Karpas-422 (cell line): Measurements from ENCODE around the gene ARHGEF1. TPM values are rescaled to one million over a fixed set of nuclear protein-coding genes. Genes with fewer than 3 reads are reported as not detected.

Experiments
- DNase-seq: peaks from one replicate; pipeline ENCODE4 v3.0.0-alpha.2; 2015
- H2AFZ ChIP-seq: fragments of 200-600 bp; sonication (generic); 2 replicates; pipeline ENCODE4 v1.6.1; 2014; ENCODE audit warnings: antibody characterized with exemption, low read length, mixed read lengths
- H3K27ac ChIP-seq: fragments of 200-600 bp; sonication (generic); 2 replicates; pipeline ENCODE4 v1.5.1; 2014; ENCODE audit warnings: mild to moderate bottlenecking, low read length, moderate library complexity
- H3K27me3 ChIP-seq: fragments of 200-600 bp; sonication (generic); 2 replicates; pipeline ENCODE4 v1.6.1; 2014; ENCODE audit warnings: low read length, mixed read lengths
- H3K36me3 ChIP-seq: fragments of 200-600 bp; sonication (generic); 2 replicates; pipeline ENCODE4 v1.6.1; 2014; ENCODE audit warnings: low read length, mixed read lengths; ENCODE audit not compliant: insufficient read depth
- H3K4me1 ChIP-seq: fragments of 200-600 bp; sonication (generic); 2 replicates; pipeline ENCODE4 v1.6.1; 2014; ENCODE audit warnings: mild to moderate bottlenecking, low read length, mixed read lengths
- H3K4me2 ChIP-seq: fragments of 200-600 bp; sonication (generic); 2 replicates; pipeline ENCODE4 v1.6.1; 2014; ENCODE audit warnings: low read length, low read depth, mild to moderate bottlenecking; ENCODE audit not compliant: poor library complexity, severe bottlenecking
- H3K4me3 ChIP-seq: fragments of 200-600 bp; sonication (generic); 2 replicates; pipeline ENCODE4 v1.5.1; 2014; ENCODE audit warnings: mild to moderate bottlenecking, antibody characterized with exemption, low read length, mixed read lengths
- H3K79me2 ChIP-seq: fragments of 200-600 bp; sonication (generic); 2 replicates; pipeline ENCODE4 v1.6.1; 2014; ENCODE audit warnings: mild to moderate bottlenecking, low read length, mixed read lengths
- H3K9ac ChIP-seq: fragments of 200-600 bp; sonication (generic); 2 replicates; pipeline ENCODE4 v1.6.0; 2014; ENCODE audit warnings: low read length
- H3K9me2 ChIP-seq: fragments of 200-600 bp; sonication (generic), shearing (Covaris generic); replicated peaks from 2 replicates; pipeline ENCODE4 v1.6.0; 2014; ENCODE audit warnings: mild to moderate bottlenecking, low read length, moderate library complexity; ENCODE audit not compliant: insufficient read depth
- H3K9me3 ChIP-seq: fragments of 300-700, 200-600 bp; sonication (generic); 2 replicates; pipeline ENCODE4 v1.6.1; 2014; ENCODE audit warnings: low read length, mixed read lengths
- H4K20me1 ChIP-seq: fragments of 200-600 bp; sonication (generic); 2 replicates; pipeline ENCODE4 v1.6.1; 2014; ENCODE audit warnings: mild to moderate bottlenecking, antibody characterized with exemption, low read length, low read depth; ENCODE audit not compliant: insufficient read depth
- total RNA-seq: library from RNA; depleted of rRNA; stranded (reverse); fragments of >200 nt; shearing (Covaris generic); gene quantifications from 2 replicates; pipeline ENCODE4 v1.2.3, GENCODE V29; 2014; ENCODE audit warnings: low replicate concordance

Gene ARHGEF1
- total RNA-seq, 1 experiment from 2014 or later: 137 TPM

DNA sequence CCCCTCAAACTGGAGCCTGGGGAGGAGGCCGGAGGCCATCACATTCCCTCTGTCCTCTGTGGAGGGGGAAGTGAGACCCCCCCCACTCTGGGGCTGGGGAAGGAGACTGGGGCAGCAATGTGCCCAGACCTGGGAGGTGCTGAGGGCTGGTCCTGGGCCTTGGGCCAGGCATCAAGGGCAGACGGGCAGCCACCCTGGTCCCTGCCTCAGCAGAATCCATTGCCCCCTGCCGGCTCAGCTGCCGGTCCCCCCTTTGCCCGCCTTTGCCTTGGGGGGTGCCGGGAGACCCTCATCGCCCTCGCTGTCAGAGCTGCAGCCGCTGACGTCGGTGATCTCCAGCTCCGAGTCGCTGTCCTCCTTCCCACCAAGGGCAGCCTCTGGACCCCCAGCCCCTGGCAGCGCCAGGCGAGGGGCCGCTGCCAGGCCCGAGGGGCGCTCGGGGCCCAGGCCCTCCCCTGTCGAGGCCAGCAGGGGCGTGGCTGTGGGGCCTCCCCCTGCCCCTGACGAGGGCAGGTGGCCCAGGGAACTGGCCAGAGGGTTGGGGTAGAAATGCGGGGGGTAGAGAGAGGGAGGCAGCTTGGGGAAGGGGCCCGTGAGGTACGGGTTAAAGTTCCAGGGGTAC, 25.1 kb downstream of the ARHGEF1 start:
- Histone ChIP-seq H3K4me1 (peaks cover 10% of the 10 kb centered on the region), H3K9me2 (no peaks in the 10 kb centered on the region), H3K79me2 (no peaks in the 10 kb centered on the region), H3K9me3 (no peaks in the 10 kb centered on the region), H3K27me3 (no peaks in the 10 kb centered on the region), H2AFZ (no peak overlapping the region), H3K4me2 (no peak overlapping the region), H4K20me1 (peaks cover 15% of the 10 kb centered on the region; the same call in 1 of the 2 replicates), H3K9ac (no peak overlapping the region), H3K4me3 (no peak overlapping the region), H3K36me3 (peaks cover 2% of the 10 kb centered on the region; the same call in 1 of the 2 replicates), H3K27ac (no peak overlapping the region)
- DNase-seq: no peak

DNA sequence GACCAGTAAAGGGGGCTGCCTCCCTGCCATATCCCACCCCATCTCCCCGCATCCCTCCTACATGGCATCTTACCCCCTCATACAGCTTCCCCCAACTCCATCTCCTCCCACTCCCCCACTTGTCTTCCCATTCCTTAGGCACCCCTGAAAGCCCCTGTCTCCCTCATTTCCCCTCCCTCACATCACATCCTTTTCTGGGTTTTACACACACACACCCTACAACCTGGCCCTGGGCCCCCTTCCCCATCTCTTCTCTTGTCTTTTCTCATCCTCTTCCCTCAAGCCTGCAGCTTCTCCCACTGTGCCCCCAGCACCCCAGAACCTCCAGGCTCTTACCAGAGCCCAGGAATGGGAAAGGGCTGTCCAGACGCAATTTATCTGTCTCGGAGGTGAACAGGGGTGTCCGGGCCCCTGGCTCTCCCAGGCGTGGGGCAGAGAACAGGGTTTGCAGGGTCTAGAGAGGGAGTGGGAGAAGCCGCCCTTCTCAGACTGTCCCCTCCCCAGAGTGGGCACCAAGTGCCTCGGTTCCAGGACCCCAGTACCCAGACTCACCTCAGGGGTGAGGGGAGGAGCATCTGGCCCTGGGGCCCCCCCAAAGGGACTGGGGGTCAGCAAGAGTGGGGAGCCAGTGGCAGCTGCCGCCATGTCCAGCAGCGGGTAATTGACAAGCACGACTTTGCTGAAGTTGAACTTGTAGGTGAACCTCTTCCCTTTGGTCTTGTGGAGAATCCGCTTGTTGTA, 25.9 kb downstream of the ARHGEF1 start:
- no peaks in the 10 kb centered on the region for H3K9me2 ChIP-seq
- H3K9me3 ChIP-seq: no peaks in the 10 kb centered on the region

DNA sequence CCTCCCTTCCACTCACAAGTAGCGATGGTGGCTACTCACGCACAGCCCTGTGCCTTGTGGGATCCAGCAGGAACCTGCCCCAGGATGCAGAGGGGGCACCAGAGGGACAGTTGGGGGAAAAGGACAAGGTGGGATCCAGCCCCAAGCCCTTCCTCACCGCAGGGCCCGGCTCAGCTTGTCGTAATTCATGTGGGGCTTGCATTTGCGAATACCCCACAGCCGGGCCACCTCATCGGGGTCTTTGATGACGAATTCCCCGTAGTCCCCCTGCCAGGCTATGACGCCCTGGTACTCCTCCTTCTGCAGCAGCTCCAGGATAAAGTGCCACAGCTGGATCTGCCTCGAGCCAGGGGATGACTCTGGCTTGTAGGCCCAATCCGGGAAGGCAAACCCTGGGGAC, 26.7 kb downstream of the ARHGEF1 start:
- Histone ChIP-seq H3K9me3 (no peaks in the 10 kb centered on the region), H3K36me3 (peaks cover 2% of the 10 kb centered on the region; the same call in 1 of the 2 replicates), H3K9me2 (no peaks in the 10 kb centered on the region), H3K27ac (no peak overlapping the region), H3K79me2 (no peaks in the 10 kb centered on the region), H2AFZ (no peak overlapping the region), H3K4me3 (no peak overlapping the region), H3K9ac (no peak overlapping the region), H3K4me2 (no peak overlapping the region), H4K20me1 (peaks cover 18% of the 10 kb centered on the region; the same call in 1 of the 2 replicates), H3K27me3 (no peaks in the 10 kb centered on the region), H3K4me1 (peaks cover 10% of the 10 kb centered on the region)
- DNase-seq: no peak

More for the DNA sequence above, 25.9 kb downstream of the ARHGEF1 start:
- H3K9ac ChIP-seq: no peak overlapping the region
- H3K27me3 ChIP-seq: no peaks in the 10 kb centered on the region
- H3K36me3 ChIP-seq: peaks cover 2% of the 10 kb centered on the region; the same call in 1 of the 2 replicates
- DNase-seq: no peak
- peaks cover 10% of the 10 kb centered on the region for H3K4me1 ChIP-seq
- H3K27ac ChIP-seq: no peak overlapping the region
- no peak overlapping the region for H2AFZ ChIP-seq
- H4K20me1 ChIP-seq: peaks cover 18% of the 10 kb centered on the region; the same call in 1 of the 2 replicates
- H3K4me3 ChIP-seq: no peak overlapping the region
- no peaks in the 10 kb centered on the region for H3K79me2 ChIP-seq
- no peak overlapping the region for H3K4me2 ChIP-seq

DNA sequence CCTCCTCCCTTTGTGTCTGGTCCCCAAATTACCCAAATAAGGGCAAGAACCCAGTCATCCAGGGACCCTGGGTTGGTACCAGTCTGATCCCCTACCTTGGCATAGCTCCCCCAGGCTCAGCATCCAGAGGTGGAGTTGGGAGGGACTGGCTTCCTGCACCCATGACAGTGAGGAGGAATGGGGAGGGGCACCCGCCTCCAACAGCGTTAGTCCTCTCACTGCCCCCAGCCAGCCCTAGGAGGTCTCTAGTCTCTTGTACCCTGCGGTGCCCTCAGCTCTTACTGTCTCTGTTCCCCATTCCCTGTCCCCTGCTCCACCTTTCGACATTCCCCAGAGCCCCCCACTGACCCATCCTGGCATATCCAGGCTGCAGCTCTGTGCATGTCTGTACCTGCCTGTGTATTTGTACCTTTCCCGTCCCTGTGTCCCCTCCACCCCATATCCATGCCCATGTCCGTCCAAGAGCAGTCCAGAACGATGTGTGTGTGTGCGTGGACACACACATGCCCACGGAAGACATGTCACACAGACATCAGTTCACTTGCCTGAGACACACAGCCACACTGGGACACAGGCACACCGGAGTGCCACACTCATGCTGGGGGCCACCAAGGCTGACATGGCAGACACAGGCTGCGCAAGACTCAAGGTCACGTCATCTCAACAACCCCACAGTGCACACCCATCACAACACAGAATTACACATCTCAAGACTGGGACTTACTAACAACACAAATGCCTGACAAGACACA, 27.4 kb downstream of the ARHGEF1 start:
- H2AFZ ChIP-seq: no peak overlapping the region
- H3K27me3 ChIP-seq: no peaks in the 10 kb centered on the region
- no peak overlapping the region for H3K27ac ChIP-seq
- no peaks in the 10 kb centered on the region for H3K9me3 ChIP-seq
- no peak overlapping the region for H3K9ac ChIP-seq
- H3K4me2 ChIP-seq: no peak overlapping the region
- H3K36me3 ChIP-seq: 0 out of 2 replicates have a peak, but pooled peaks cover 2% of the 10 kb centered on the region
- H3K4me3 ChIP-seq: no peak overlapping the region
- DNase-seq: no peak
- H4K20me1 ChIP-seq: peaks cover 21% of the 10 kb centered on the region; the same call in 1 of the 2 replicates
- peaks cover 10% of the 10 kb centered on the region for H3K4me1 ChIP-seq
- H3K79me2 ChIP-seq: no peaks in the 10 kb centered on the region
- no peaks in the 10 kb centered on the region for H3K9me2 ChIP-seq

DNA sequence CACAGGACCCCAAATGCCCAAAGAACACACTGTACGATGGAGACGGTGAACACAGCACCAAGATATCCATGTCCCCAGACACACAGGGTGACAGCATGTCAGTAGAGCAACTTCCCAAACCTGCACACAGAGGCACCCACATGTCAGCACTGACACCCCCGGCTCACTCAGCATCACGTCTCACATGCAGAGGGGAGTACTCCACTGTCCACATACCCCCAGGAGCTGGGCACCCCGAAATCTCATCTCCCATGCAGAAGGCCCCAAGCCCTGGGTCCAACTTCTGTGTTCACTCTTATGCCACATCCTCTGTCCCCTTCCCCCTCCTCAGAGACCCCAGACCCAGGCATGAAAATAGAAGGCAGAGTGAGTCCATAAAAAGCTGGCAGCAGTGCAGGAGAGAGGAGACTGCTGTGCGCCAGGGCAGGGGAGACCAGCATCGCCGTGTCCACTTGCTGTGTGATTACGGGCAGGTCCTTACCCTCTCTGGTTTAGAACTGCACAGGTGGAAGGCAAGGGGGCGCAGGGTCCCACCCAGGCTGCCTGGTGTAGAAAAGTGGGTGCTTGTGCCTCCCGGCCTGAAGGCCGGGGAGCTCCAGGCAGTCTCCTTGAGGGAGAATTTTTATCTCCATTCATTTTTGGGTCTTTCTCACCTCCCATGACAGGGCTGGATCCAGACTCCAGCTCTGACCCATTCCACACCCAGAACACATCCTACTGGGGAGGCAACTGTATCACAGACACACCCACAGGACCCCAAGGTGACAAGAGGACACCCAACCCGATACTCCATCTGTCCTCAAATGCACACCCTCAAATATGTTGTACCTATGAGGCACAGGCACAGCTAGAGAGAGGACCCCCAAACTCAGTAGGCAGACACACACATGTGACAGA, 28.3 kb downstream of the ARHGEF1 start:
- Histone ChIP-seq H2AFZ (no peak overlapping the region), H3K9me2 (no peaks in the 10 kb centered on the region), H3K79me2 (no peaks in the 10 kb centered on the region), H3K4me1 (peaks cover 10% of the 10 kb centered on the region), H3K9me3 (no peaks in the 10 kb centered on the region), H4K20me1 (peaks cover 23% of the 10 kb centered on the region; the same call in 1 of the 2 replicates), H3K4me3 (no peak overlapping the region), H3K36me3 (no peaks in the 10 kb centered on the region), H3K27ac (no peak overlapping the region), H3K4me2 (no peak overlapping the region), H3K9ac (no peak overlapping the region), H3K27me3 (no peaks in the 10 kb centered on the region)
- peak; percentile 52 for DNase-seq

DNA sequence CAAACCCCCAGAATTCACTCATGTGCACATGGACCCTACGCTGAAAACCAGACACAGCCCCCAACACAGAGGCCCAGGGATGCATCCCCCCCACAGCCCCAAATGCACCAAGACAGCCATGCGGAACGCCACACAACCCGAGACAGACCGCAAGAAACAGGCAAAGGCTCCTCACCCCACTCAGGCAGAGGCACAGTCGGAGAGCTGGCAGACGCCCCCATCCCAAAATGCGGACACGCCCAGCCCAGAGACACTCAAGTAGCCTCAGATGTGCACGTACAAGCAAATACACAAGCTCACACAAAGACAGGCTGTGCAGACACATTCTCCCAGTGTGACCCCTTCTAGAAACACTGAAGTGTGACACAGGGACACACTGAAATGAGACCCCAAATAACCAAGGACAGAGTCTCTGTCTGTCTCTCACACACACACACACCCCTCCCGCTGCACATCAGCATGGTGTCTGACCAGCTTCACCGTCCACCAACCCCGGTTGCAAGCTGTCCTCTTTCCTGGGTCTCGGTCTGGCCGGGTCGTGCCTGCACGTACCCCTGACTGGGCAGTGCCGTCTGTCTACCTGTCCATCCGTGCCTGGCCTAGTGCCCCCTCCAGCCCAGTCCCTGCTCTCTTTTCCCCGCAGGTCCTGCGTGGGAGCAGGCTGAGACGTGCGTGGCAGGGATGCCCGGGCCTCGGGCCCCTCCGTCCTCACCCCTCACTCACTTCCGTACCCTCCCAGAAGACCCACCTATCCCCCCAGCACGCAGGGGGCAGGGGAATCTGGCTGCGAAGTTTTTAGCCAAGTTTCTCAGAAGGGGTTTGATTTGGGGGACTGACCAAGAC, 29.1 kb downstream of the ARHGEF1 start:
- Histone ChIP-seq H3K27me3 (no peaks in the 10 kb centered on the region), H3K27ac (no peak overlapping the region), H3K9ac (no peak overlapping the region), H3K79me2 (no peaks in the 10 kb centered on the region), H3K9me3 (no peaks in the 10 kb centered on the region), H4K20me1 (peaks cover 23% of the 10 kb centered on the region; the same call in 1 of the 2 replicates), H3K36me3 (no peaks in the 10 kb centered on the region), H3K4me2 (no peak overlapping the region), H2AFZ (no peak overlapping the region), H3K4me3 (no peak overlapping the region), H3K9me2 (no peaks in the 10 kb centered on the region), H3K4me1 (peaks cover 10% of the 10 kb centered on the region)
- peak; percentile 59 for DNase-seq

DNA sequence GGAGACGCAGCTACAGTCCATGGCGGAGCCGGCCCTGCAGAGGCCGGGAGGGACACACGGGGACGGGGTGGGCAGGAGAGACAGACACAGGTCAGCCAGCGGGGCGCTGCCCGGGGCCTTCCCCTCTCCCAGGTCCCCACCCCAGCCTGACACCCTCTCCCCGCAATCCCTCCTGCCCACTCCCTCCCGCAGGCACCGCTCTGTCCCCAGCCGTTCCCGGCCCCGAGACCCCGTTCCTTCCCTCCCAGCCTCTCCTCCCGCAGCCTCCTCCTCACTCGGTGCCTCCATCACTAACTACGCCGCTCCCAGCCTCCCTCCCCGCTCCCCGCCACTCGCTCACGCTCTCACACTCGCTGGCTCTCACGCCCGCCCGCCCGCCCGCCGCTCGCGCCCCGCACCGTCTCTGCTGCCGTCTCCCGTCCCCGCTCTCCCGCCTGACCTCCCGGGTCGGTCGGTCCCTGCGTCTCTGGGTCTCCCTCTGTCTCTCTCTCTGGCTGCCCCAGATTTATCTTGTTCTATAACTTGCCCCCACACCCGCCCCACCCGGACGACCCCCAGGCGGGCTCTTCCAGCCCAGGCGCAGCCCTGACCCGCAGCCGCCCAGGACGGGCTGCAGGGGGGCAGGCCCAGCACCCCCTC, 30.0 kb downstream of the ARHGEF1 start:
- H3K9me2 ChIP-seq: no peaks in the 10 kb centered on the region
- peaks cover 10% of the 10 kb centered on the region for H3K4me1 ChIP-seq
- no peaks in the 10 kb centered on the region for H3K79me2 ChIP-seq
- no peaks in the 10 kb centered on the region for H3K27me3 ChIP-seq
- no peak overlapping the region for H2AFZ ChIP-seq
- H3K4me3 ChIP-seq: no peak overlapping the region
- H4K20me1 ChIP-seq: peaks cover 23% of the 10 kb centered on the region; the same call in 1 of the 2 replicates
- H3K4me2 ChIP-seq: no peak overlapping the region
- H3K36me3 ChIP-seq: no peaks in the 10 kb centered on the region
- no peak overlapping the region for H3K9ac ChIP-seq
- H3K9me3 ChIP-seq: no peaks in the 10 kb centered on the region
- no peak overlapping the region for H3K27ac ChIP-seq
- DNase-seq: no peak
